HG02938 (cell line): ENCODE data around the gene ARMC2.
"Not testable (repeated sequence)": the region's sequence is repeated elsewhere in the genome, so short reads cannot be mapped to it uniquely, and the experiment has no call there.

Source experiments
- ATAC-seq: cut with Tn5 transposase; IDR thresholded peaks from one replicate; pipeline ENCODE4 v1.9.1; 2021; ENCODE audit warnings: mild to moderate bottlenecking, moderate library complexity; ENCODE audit not compliant: unreplicated experiment

The ARMC2 gene

DNA sequence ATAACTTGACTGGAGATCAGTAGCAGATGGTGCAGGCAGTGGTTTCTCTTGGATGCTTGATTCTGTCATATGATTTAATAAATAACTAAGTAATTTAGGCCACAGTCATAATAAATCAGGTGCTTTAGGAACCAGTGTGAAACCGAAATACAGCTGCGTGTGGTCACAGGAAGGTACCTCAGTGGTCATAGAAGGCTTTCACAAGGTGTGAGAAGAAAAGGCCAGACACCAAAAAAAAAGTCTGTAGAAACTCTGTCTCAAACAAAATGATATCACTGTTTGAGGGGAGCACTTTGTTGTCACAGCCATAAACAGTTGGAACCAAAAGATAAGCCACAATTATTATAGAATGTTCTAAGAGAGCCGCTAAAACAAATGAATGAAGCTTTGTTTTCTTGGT is 56.5 kb downstream of the ARMC2 start:
- ATAC-seq = peak; percentile 99

DNA sequence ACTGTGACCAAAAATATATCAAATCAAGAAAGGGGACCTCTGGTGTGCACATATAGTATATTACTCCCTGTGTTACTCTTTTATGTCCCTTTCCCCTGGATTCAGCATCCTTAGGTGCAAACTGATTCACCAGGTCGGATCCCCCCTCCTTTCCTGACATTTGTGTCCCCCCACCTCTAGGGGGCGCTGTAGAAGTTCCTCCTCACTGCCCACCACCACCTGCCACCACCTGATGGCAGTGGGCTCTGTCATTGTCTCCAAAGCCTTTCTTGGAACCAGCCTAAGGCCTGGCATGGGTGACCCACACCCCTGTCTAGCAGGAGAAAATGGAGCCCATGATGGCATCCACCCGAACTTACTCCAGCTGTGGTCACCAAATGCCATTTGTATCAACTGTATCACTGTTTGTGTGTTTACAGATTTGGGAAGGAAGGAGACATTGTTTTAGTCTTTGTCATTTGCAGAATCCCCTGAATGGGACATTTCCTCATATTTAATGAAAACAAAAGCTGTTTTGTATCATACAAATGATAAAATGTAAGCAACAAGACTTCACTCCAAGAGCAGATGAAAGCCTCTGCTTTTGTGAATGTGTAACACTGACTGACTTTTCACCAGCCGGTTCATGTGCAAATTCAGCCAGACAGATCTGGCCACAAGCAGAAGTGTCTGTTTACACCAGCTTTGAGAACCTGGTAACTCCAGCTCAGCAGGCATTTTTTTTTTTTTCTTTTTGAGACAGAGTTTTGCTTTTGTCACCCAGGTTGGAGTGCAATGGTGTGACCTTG is 66.2 kb downstream of the ARMC2 start:
- ATAC-seq = no peak

DNA sequence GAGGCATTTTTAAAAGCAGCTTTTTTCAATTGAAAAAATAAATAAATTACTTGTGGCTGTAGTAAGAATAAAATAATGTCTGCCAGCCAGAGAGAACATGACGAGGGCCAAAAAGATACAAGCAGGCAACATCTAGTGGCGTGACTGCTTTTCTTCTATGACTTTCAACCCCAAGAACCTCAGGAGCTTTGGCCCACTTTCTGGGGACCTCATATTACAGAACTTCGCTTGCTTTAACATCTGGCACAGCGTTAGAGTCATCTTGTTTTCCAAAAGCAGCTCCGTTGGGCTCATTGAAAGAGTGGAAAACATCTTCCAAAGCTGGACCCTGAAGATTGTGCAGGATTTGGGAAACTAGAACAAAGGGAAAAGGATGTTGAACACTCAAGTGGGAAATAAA is 67.0 kb downstream of the ARMC2 start:
- ATAC-seq = no peak

DNA sequence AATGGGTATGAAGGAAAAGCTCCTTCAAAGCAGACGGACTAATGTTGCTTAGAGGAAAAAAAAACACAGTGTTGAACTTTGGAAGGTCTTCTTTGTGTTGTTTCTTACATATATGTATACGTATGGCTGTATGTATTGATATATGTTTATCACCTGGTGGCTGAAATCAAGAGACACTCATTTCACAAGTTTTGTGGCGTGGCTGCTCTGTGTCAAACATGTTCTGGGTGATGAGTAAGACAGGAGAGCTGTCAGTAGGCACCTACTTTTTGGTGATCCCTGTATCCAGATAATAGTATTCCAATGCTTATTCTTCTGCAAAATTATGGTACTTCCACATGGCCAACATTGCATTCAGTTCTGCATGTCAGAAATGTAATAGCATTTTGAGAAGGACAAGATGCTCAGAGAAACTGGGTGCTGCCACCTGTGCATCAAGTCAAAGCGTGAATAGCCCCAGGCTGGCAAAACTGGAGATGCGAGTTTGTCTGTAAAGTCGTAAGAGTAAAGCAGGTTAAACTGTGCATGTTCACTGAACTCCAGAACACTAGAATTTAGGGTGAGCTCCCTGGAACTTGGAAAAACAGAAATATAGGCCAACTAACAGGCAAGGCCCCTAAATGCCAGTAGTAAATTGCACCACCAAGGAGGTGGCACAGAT is 67.9 kb downstream of the ARMC2 start:
- ATAC-seq = no peak

DNA sequence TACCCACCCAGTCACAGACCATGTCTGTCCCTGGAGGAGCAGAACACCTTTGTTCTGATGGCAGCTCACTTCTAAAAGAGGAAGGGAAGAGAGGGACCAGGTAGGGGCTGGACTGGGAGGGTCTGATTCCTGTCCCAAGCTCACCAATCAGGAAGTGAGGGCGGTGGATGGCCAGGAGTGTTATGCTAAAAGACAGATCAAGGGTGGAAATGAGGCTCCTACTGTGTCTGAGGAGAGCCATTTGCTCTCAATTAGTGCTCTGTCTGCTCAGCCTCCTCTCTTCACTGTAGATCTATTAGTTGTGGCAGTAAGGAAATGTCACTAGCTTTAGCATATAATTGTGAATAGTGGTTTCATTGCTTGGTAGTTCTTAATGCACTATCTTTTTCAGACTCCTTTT is 72.5 kb downstream of the ARMC2 start:
- ATAC-seq = no peak

DNA sequence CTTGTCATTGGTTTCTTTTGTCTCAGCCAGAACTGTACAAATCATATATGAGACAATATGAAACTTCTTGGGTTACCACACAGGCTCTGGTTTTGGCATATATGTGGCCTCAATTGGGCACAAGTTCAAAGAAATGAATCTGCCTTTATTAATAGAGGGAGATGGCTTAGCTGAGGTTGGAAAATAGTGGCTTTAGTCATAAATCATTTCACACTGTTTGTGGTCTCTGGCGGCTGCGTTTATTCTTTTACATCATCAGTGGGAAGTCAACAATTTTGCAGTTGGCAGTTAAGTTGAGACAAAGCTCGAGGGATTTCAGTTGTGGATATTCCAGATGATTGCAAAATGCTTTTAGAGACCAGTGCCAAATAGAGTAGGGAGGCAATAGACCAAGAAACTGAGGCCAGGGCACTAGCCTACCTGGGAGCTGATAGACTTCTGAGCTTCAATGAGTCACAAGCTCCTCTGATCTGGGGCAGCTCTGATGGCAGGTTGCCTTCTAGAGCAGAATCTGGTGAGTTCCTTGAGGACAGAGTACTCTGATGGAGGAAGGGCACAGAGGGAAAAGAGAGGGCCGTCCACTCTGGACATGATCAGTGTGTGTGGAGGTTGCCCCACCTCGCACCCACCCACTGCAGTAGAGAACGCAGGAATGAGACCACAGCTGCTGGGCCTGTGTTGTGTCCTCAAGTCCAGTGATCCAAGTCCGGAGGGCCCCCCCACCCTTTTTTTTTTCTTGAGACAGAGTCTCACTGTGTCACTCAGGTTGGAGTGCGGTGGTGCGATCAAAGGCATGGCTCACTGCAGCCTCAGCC is 73.5 kb downstream of the ARMC2 start:
- ATAC-seq = no peak

DNA sequence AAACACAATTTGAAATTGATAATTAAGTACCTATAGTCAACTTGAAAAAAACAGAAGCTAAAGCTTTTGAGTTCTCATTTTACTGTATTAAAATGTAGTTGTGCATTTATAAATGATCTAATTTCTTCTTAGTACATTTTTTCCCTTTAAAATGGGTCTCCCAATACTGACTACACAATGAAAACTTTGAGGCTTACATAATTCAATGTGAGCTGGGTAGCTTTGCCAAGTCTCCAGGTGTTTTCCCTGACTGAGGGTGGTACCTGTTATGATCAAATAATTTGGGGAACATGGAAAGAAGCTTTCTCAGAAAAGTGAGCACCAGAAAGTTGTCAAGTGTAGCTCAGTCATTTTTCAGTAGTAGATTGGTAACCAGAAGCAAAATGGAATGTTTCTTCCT is 74.3 kb downstream of the ARMC2 start:
- ATAC-seq = no peak

DNA sequence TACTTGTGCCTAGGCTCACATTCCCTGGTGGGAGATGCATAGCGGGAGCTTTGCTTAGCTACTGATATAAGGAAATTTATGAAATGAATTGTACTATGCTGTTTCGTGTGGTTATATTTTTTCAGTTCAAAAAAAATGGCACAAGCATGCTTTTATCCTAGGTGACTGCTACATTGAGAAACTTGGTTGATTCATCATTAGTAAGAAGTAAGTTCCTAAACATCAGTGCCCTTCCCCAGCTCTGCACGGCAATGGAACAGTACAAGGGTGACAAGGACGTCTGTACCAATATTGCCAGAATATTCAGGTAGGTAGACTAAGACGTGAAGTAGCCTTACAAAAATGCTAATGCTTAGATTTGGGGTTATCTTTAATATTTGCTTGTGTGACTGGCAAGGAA is 79.7 kb downstream of the ARMC2 start:
- ATAC-seq = no peak

DNA sequence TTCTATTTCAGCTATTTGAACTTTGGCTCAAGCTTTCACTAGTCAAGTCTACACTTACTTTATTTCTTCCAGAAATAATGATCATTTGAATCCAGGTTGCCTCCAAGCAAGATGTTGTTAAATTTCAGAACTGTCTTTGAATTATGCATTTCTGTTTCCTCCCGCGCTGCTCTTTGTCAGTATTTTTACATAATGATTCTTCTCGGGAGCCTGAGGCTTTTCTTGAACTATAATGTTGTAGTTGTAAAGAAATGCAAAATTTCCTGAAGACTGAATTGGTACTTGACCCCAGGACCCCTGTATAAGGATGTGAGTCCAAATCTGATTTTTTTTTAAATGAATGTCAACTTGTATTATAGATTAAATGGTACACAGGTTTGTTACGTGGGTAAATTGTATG is 80.4 kb downstream of the ARMC2 start:
- no peak for ATAC-seq

DNA sequence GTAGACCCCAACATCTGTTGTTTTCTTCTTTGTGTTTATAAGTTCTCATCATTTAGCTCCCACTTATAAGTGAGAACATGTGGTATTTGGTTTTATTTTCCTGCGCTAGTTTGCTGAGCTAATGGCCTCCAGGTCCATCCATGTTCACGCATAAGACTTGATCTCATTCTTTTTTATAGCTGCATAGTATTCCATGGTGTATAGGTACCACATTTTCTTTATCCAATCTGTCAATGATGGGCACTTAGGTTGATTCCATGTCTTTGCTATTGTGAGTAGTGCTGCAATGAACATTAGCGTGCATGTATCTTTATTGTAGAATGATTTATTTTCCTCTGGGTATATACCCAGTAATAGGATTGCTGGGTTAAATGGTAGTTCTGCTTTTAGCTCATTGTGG is 82.9 kb downstream of the ARMC2 start:
- ATAC-seq = not testable (repeated sequence)

DNA sequence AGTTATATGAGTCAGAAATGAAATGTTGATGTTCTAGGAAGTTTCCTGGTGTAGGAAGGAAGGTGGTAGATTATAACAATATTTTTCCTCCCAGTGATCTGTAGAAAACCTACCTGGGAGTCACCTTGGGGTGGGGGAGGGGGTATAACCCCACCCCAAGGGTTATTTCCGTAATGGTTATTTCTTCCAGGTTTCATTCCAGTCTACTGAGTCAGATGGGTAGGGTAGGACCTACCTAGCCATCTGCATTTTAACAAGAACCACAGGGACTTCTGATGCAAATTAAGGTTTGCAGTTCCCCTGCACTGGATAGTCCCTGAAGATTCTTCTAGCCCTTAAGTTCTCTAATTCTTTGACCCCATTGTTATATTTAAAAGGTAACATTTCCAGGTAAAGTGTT is 88.9 kb downstream of the ARMC2 start:
- no peak for ATAC-seq

DNA sequence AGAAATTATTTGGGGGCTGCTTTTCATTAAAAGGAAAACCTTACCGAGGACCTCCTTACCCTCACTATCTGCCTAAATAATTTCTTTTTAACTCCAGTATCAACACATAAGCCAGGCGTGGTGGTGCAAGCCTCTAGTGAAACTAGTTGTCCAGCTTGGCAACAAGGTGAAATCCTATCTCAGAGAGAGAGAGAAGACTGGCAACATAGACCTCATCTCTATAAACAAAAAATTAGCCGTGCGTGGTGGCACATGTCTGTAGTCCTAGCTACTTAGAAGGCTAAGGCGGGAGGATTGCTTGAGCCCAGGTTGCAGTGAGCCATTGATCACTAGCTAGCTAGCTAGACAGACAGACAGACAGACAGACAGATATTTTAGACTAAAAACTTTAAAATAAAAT is 92.5 kb downstream of the ARMC2 start:
- no peak for ATAC-seq

DNA sequence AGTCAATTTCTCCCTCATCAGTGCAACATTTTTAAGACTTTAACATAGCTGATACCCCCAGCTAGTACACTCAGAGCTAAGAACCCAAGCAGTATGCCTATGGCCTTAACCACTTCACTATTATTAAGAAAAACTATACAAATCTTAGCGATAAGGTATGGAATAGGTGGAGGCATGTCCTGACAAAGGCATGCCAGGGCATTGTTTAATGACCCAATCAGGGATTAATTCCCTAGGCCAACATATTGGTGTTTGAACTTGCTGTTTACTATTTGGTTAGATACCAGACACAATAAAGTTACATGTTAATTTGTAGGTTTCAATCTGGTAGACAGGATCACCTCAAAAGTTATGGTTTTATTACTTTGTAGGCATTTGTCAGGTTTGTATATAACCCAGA is 93.1 kb downstream of the ARMC2 start:
- ATAC-seq = no peak

DNA sequence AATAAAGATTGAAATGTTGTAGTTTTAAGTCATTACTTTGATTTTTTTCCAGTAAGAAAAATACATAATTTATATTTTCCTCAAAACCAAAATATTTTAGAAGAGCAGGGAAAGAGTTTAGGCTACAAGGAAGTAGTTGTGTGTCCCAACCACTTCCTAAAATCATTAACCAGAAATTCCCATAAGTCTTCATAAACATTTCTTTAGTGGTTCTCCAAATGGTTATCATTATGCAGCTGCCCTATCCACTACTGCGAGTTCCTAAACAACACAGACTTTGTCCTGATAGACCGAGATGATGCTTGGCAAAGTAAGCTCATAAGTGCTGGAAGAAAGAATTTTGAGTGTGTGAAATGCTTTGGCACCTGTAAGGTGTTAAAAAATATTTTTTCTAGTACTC is 93.6 kb downstream of the ARMC2 start:
- no peak for ATAC-seq

DNA sequence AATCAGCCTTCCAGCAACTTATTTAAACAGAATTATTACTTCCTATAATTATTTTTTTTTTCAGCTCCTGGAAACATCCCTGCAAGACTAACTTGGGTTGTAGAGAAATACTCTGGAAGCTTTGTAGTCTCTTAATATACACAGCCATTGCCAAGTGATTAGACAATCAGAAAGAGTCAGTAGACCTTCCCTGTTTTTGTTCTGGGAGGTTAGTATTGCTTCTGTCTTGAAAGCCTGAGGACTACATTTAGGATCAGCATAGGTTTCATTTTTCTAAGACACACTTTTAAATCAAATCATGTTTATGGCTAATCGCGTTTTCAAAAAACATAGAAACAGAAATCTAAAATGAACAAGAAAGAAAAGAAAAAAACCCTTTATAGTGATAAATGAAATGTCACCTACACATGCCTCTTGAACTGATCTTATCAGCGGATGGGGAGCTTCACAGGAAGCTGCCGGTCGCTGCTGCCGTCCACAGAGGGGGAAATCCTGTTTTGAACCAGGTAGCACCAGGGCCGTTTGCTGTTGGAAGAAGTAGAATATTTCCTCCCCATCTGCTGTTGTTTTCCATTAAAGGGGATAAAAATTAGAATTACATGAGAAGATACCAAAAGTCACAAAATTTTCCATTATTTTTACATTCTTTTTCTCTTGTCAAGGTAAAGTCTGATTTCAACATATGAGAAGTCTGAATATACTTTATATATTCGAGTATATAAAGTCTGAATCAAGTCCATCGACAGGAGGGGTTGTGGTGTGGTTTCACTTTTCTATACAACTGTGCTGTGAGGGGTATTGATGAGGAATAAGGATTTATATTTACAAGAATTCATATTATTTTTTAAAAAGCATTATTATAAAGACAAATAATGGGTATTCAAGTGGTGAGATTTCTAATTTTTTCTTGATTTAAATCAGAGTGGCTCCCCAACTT is 94.6 kb downstream of the ARMC2 start:
- no peak for ATAC-seq

DNA sequence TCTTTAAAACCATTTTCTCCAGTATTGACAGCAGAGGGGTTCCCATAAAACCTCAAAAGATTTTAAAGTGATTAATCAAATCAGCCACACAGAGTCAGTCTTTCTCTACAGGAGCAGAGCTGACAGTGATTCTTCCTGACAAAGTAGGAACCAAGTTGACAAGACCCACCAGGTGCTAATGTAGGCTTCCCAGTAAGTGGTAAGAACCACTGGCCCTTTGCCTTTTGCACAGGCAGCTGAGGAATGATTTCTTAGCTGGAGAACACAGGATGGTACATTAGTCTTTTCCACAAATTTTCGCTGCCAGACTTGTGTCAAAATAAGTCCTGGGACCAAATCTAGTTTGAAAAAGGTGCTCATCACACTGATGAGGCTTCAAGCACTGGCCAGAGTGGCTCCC is 95.8 kb downstream of the ARMC2 start:
- no peak for ATAC-seq

DNA sequence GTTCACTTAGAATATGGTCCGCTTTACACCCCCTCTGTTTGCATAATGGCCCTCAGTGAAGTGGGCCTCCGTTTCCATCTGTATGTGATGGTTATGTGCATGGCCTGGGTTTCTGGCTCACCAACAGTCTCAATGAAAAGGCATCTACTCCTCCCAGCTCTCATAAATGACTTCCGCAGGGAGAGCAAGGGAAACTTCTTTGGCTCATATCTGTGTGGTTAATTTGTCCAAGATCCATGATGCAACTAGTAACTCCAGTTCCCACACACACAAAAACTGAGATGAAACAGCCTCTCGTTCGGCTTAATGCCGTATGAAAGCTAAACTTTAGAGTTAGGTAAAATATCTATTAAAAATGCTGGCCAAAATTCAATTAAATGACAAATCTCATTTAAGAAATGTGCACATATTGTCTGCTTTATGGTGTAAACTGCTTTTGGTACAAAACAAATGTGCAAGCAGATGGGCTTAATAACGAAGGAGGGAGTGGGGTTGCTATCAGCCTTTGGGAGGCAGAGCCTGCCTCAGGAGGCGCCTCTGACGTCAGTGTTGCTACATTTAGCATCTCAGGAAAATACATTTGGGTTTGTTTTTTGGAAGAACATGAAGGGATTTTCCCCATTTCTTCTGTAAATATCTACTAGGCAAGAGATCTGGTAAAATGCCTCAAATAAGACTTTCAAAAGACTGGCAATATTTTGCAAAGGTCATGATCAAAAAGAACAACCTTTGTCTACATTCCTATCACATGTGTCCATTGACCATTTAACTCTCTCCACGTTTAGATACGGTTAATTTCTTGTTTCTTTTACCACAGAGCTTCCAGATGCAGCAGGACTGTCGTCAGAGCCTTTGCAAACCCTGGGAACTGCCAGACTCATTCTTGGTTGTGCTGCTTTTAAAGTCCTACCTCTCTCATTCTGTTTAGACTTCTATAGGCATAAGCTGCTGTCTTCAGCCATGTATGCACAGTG is 96.8 kb downstream of the ARMC2 start:
- ATAC-seq = no peak

DNA sequence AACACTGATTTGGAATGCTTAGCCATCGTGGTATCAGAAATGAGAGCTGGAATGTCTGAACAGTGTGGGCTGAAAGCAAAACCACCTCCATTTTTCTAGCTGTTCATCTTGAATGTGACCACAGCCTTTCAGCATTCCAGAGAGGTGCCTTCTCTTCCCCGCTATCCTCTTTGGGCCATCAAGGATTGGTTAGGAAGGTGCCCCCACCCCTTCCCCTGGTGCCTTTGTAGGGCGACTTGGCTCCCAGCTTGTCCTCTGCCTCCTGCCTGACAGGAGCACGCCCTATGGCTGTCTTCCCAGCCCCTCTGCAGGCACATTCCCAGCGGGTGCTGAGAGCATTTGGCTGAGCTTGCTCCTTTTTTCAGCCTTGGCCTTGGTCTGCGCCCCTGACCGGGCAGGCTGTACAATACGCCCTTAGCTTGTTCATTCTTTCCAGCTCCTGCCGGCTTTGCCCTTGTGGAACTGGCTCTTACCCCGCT is 97.5 kb downstream of the ARMC2 start:
- no peak for ATAC-seq

DNA sequence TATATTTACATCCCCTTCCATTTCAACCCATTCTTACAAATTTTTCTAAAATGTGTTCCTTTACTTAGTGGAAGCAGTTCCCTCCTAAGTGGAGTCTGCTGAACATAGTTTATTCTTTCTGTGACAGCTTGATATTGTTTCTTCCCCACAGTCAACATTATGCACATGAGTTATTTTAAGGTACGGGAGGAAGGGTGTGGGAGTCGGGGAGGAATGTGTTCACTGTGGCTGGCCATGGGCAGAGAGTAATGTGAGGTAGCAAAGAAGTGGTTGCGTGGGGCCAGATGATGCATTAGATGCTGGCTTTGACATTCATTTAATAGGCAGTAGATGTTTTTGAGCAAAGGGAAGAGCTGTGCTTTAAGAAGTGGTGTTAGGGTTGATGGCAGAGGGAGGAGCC is 98.5 kb downstream of the ARMC2 start:
- ATAC-seq = no peak
